Stimulated activated CD8-positive, alpha-beta memory T cell treated with anti-CD3 and anti-CD28 coated beads, Interleukin-12 subunit alpha, Interleukin-12 subunit beta, amount 100 ng/mL, for 4 hours (primary cell): Measurements from ENCODE around the gene ARMH3.
"Not testable (repeated sequence)": the region's sequence is repeated elsewhere in the genome, so short reads cannot be mapped to it uniquely, and the experiment has no call there.

Experiments
- DNase-seq: peaks from one replicate; pipeline ENCODE4 v3.0.0-alpha.2; 2020; ENCODE audit warnings: low read depth

Gene ARMH3, protein sequence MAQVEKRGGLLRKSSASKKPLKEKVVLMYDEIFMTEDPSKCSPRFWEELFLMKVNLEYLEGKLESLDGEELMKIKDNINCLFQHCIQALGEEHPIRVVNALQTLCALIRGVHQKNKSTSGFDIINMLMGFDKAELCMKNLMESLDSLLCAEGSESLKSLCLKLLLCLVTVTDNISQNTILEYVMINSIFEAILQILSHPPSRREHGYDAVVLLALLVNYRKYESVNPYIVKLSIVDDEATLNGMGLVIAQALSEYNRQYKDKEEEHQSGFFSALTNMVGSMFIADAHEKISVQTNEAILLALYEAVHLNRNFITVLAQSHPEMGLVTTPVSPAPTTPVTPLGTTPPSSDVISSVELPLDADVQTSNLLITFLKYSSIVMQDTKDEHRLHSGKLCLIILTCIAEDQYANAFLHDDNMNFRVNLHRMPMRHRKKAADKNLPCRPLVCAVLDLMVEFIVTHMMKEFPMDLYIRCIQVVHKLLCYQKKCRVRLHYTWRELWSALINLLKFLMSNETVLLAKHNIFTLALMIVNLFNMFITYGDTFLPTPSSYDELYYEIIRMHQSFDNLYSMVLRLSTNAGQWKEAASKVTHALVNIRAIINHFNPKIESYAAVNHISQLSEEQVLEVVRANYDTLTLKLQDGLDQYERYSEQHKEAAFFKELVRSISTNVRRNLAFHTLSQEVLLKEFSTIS

DNA sequence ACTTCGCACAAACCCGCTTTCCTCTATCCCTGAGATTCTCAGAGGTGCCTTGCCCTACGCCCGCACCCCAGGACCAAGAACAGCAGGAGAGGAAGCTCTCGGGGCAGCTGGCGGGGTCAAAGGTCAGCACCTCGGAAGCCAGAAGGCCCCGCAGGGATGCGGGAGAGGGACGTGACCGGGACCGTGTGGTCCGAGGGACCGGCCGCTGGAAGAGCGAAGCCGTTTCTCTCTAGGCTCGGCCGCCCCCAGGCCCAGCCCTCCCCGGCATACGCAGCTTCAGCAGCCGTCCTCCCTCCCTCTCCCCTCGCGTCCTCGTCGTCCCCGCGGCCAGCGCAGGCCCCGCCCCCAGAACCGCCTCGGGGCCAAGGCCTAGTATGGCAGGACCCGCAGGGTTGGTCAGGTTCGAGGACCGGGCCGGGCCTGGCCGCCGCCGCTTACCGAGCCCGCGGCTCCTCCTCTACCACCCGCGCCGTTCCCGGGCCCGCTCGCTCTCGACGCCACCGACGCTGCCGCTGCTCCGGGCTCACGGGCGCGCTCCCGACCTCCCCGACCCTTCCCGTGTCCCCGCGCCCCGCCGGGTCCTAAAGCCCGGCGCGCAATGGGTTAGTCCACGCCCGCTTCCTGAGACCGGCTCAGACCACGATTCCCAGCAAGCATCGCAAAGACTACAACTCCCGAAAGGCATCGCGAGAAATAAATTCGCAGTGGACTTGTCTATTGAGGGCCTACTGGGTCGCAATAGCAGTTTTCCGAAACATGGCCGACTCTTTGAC, at the start of gene ARMH3:
Gene ARMH3, minus strand, starts transcription at position 527 of the 773 bp plus-strand sequence. CDS start 16,059 bp downstream, outside the sequence.
- DNase-seq: peak; percentile 78

DNA sequence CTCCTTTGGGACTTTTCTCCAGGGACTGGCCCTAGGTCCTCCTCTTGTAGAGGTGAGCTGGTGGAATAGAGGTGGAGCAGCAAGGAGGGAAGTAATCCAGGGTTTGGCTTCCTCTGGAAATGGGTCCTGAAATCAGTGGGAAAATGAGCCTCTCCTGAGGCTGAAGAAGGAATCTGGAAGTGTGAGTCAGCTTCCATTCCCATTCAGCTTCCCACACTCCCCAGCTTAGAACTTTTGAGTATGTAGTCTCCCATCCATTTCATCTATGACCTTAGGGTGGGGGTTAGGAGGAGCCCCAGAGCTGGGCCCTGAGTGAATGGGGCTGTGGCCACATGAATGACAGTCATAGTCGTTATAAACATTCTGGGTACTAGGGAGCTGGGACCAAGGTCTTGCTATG, 46.4 kb upstream of the ARMH3 start:
- no peak for DNase-seq

DNA sequence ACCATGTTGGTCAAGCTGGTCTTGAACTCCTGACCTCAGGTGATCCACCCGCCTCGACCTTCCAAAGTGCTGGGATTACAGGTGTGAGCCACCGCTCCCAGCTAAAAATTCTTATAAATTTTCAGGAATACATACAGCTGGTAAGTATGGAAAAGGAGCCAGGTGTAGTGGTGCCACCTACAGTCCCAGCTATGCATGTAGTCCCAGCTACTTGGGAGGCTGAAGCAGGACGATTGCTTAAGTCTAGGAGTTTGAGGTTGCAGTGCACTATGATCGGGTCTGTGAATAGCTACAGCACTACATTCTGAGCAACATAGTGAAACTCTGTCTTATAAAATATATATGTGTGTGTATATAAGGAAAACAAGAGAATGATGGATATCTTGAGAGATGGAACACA, 45.2 kb upstream of the ARMH3 start:
- no peak for DNase-seq

DNA sequence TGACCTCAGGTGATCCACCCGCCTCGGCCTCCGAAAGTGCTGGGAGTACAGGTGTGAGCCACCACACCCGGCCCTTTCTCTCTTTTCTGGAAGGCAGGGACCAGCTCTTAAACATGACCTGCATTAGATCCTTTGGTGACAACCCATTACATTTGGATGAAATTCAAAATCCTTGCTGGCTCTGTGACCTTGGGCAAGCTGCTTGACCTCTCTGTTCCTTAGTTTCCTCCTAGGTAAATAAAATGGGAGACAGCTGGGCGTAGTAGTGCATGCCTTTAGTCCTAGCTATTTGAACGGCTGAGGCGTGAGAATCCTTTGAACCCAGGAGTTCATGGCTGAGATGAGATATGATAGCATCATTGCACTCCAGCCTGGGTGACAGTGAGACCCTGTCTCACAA, 40.5 kb upstream of the ARMH3 start:
- no peak for DNase-seq

DNA sequence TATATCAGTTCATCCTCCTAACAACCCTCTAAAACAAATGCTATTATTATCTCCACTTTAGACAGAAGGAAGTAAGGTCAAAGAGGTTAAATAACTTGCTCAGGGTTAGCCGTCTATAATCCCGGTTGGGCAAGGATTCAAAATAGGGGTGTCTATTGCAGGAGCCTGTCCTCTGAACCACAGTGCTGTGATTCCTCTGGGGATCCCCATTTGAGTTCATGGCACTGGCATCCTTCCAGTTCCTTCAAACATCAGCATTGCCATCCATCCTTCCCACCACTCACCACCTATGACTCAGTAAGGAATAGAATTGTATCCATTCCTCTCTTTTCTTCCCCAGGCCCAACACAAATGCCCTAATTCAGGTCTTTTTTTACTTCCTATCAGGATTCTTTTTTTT, 34.8 kb upstream of the ARMH3 start:
- no peak for DNase-seq

DNA sequence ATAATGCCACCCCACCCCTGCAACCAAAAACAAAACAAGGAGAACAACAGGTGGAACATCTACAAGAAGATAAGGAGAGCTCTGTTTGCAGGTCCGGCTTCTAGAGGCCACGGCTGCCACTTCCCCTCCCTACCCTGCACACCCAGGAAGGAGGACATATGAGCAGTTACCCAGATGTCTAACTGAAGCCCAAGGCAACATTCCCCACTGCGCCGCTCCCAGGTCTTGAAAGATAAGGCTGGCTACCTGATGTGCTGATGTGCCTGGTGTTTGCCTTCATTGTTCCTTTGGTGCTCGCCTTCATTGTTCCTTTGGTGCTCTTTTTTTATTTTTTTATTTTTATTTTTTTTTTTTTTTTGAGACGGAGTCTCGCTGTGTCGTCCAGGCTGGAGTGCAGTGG, 30.2 kb upstream of the ARMH3 start:
- no peak for DNase-seq

DNA sequence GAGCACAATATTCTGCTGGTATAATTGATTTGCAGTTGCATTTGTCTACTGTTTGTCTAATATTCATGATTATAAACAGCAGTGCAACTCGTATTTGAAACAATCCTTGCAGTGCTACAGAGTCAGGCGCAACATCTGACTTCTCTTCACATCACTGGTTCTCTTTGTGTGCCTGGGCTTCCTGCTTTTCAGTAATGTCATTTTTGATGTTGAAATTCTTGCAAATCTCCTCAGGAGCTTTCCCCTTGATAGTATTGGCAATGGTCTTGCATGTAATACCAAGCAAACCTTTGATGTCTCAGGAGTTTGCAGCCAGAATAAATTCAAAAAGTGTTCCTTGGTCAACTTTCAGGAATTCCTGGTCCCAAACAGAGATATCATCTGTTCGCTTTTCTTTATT, 29.4 kb upstream of the ARMH3 start:
- no peak for DNase-seq

DNA sequence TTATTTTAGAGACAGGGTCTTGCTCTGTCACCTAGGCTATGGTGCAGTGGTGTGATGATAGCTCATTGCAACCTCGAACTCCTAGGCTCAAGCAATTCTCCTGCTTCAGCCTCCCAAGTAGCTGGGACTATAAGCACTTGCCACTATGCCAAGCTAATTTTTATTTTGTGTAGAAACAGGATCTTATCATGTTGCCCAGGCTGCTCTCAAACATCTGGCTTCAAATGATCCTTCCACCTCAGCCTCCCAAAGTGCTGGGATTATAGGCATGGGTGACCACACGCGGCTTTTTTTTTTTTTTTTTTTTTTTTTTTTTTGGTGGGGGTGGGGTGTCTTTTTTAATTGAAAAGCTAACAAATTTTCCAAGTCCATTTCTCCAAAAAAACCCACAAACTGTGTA, 27.6 kb upstream of the ARMH3 start:
- DNase-seq: no peak

DNA sequence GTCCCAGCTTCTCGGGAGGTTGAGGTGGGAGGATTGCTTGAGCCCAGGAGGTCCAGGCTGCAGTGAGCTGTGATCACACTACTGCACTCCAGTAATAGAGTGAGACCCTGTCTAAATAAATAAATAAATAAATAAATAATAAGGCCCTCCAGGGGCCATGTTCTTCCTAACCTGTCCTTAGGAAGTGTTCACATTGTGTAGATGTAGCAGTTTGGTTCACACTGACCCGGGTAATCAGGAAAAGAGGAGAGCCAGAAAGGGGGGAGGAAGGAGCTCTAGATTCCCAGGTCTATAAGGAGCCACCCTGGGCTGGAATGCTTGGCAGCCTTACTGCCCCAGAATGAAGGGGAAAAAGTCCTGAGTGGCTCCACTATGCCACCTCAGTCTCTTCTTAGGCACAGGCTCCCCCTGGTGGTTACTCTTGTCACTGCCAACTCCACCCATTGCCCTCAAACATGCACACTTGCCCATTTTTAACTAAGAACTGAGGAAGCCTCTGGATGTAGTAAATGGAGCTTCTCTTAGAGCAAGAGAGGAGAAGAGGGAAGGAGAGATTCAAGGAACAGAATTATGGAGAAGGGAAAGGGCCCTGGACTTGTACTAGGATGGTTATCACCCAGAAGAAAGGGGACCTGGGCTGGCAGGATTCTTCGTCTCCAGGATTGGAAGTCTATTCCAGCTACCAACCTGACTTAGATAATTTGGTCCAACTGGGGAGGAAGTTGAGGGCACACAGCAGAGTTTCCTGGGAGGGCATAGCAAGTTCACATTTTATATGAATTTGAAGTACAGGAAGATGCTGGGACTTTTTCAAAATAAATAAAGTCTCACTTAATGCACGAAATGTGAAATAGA, 16.9 kb upstream of the ARMH3 start:
- DNase-seq: peak; percentile 50

DNA sequence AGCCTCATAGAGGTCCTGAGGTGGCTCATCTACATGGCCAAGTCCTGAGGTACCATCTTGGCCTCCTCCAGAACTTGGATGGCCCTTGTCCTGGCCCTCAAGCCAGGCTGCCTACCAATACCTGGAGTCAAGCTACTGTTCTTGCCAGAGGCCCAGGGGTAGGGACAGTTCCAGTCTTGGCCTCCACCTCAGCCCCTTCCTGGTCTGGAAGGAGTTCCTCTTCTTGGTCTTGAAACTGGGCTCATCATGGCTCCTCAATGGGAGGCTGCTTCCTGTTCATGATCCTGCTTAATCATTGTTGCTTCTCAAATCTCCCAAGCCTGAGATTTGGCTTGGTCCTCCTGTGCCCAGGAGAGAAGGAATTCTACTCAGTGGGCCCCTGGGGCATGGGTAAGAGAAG, 13.1 kb upstream of the ARMH3 start:
- no peak for DNase-seq

DNA sequence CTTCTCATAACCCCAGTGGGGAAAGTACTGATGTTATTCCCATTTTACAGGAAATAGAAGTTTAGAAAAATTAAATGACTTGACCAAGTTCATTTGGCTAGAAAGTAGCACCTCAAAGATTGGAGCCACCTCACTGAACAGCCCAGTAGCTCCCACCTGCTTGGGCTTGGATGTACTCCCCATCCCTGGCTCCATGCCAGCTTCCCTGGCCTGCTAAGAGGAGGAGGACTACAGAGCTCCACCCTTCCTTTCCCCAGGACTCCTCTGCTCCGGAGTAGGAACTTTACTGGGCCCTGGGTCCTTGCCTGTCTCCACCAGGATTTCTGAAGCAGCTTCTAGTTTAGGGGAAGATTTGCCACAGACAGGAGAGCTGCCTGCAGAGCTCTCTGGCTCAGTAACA, 12.2 kb upstream of the ARMH3 start:
- no peak for DNase-seq

DNA sequence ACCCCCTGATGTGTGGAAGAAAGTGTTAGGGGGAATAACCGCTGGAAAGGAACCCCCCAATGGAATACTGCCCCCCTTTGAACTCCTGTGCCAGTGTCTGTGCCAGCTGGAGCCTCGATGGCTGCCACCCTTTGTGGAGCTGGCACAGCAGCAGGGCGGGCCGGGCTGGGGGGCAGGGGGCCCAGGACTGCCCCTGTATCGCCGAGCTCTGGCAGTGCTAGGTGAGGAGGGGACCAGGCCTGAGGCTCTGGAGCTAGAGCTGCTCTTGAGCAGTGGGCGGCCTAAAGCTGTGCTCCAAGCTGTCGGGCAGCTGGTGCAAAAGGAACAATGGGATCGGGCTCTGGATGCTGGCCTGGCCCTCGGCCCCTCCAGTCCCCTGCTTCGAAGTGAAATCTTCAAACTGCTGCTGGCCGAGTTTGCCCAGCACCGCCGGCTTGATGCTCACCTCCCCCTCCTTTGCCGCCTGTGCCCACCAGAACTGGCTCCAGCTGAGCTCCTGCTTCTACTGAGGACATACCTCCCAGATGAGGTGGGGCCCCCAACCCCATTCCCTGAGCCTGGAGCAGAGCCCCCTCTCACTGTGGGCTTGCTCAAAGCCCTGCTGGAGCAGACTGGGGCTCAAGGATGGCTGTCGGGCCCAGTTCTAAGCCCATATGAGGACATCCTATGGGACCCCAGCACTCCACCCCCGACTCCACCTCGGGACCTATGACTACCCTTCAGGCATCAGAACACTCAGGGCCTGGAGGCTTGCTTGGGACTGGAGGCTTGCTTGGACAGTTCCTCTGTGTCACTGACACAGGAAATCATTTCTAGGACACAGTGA, 11.3 kb upstream of the ARMH3 start:
- DNase-seq: no peak

DNA sequence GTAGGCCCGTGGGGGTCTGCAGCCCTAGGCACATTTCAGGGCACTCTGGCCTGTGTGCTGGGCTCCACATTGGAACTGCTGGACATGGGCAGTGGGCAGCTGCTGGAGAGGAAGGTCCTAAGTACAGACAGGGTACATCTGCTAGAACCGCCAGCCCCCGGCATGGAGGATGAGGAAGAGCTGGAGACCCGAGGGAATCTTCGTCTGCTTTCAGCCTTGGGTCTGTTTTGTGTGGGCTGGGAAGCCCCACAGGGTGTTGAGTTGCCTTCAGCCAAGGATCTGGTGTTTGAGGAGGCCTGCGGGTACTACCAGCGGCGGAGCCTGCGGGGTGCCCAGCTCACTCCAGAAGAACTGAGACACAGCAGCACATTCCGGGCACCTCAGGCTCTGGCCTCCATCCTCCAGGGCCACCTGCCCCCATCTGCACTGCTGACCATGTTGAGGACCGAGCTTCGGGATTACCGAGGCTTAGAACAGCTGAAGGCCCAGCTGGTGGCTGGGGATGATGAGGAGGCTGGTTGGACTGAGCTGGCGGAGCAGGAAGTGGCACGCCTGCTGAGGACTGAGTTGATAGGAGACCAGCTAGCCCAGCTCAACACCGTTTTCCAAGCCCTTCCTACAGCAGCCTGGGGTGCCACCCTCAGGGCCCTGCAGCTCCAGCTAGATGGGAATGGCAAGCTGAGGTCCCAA, 10.6 kb upstream of the ARMH3 start:
- DNase-seq: no peak

DNA sequence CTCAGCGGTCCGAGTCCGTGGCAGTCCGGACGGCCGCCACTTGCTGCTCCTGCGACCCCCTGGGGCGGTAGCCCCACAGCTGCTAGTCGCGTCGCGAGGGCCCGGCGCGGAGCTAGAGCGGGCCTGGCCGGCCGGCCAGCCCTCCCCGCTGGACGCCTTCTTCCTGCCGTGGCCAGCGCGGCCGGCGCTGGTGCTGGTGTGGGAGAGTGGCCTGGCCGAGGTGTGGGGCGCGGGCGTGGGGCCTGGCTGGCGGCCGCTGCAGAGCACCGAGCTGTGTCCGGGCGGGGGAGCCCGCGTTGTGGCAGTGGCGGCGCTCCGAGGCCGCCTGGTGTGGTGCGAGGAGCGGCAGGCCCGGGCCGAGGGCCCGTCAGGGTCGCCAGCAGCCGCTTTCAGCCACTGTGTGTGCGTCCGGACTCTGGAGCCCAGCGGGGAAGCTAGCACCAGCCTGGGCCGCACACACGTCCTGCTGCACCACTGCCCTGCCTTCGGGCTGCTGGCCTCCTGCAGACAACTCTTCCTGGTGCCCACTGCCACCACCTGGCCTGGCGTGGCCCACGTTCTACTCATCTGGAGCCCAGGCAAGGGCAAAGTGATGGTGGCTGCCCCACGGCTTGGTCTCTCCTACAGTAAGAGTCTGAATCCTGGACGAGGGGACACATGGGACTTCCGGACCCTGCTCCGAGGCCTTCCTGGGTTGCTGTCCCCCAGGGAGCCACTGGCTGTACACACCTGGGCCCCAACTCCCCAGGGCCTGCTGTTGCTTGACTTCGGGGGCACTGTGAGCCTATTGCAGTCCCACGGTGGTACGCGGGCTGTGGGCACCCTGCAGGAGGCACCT, 9.8 kb upstream of the ARMH3 start:
- DNase-seq: peak; percentile 6

DNA sequence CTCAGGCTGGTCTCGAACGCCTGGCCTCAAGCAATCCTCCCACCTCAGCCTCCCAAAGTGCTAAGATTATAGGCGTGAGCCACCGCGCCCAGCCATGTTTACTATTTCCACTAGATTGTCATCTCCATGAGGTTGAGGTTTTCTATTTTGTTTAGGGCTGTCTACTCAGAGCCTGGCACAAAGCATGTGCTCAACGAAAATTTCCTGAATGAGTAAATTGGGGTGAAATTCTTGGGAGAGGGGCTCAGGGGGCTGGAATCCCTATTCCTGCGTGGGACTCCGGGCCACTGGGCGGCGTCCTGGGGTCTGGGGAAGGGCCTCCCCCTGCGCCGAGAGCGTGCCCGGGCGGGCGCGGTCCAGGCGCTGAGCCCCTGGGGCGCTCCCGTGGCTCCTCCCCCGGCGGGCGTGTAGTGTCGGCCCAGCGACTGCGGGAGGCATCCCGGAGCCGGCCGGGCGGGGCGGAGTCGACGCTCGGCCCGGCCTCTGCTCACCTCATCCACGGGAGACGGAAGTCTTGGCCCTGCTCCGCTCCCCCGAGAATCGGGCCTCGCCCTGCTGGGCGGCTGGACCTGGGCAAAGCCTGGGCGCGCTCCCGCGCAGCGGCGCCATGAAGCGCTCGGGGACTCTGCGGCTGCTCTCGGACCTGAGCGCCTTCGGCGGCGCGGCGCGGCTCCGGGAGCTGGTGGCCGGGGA, 9.0 kb upstream of the ARMH3 start, which contains the start of gene HPS6:
Gene HPS6, plus strand, starts transcription at position 482 of the 693 bp plus-strand sequence. Its CDS starts 126 bp downstream, at position 608.
- peak; percentile 84 for DNase-seq

DNA sequence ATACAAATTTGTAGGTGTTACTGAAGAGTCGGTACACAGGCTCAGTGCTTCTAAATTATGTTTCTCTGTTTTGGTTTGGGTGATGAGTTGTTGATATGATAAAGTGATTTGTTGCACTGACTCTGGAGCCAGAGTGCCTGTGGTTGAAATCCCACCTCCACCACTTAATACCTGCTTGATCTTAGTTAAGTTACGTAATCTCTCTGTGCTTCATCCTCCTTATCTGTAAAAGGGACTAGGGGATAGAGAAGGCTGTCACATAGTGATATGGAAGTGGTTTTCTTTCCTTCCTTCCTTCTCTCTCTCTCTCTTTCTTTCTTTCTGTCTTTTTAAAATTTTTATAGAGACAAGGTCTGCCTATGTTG, 8.5 kb upstream of the ARMH3 start:
- DNase-seq: no peak

DNA sequence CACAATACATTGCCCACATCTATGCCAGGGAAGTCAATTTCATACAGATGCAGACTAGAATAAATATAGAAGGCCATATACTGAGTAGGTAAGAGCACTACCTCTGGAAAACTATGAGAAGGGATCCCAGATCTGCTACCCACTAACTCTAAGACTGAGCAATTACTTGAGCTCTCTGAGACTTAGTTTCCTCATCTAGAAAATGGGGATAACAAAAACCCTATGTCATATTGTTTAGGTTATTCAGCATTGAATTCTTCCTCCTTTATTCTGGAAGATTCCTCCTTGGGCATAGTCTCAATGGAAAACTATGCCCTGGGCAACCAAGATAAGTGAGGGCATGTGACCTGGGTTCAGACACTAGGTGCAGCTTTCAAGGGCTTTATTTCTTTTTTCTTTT, 4.0 kb upstream of the ARMH3 start:
- DNase-seq: no peak

DNA sequence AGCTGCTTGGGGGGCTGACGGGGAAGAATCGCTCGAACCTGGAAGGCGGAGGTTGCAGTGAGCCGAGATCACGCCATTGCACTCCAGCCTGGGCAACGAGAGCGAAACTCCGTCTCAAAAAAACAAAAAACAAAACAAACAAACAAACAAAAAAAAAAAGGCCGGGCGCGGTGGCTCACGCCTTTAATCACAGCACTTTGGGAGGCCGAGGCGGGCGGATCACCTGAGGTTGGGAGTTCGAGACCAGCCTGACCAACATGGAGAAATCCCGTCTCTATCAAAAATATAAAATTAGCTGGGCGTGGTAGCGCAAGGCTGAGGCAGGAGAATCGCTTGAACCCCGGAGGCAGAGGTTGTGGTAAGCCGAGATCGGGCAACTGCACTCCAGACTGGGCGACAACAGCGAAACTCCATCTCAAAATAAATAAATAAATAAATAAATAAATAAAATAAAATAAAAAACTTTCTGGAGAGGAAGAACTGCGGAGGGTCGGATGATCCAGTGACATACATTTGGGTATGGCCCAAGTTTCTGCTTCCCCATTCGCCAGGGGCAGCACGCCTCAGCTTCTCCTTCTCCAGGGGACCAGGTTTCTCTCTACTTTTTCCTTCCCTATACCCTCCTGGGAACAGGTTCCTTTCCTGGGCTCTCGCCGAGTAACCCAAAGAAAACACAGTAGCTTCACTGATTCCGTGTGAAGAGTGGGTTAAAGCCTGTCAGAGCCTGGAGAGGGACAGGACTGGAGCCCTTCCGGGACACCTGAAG, 909 bp downstream of the ARMH3 start:
- not testable (repeated sequence) for DNase-seq
